ENCODE results near the gene SFR1.

Gene SFR1

GRCh38 chr10:104080762-104081161 is 41.2 kb upstream of the SFR1 start:
- no peak for TF ChIP-seq CTCF (IDR thresholded peaks at IDR 0.05; ENCODE audit: low read depth, low read length)
- H3K4me3 ChIP-seq (ENCODE audit: low read depth, low read length), result no peak overlapping the region
- no peak for DNase-seq (ENCODE audit: low read depth, low spot score)
- in situ Hi-C loops (cut with HindIII; ENCODE audit: low sequenced_read_pairs), result no loop called here

- no peak for DNase-seq (ENCODE audit: low read depth, low spot score)
- no peak for TF ChIP-seq CTCF (IDR thresholded peaks at IDR 0.05; ENCODE audit: low read depth, low read length)
- no peak overlapping the region for H3K4me3 ChIP-seq (ENCODE audit: low read depth, low read length)
- in situ Hi-C loops (cut with HindIII; ENCODE audit: low sequenced_read_pairs), result no loop called here
Observed at GRCh38 chr10:104081998-104082397, 40.0 kb upstream of the SFR1 start.

- H3K4me3 ChIP-seq (ENCODE audit: low read depth, low read length), result no peak overlapping the region
- in situ Hi-C loops (cut with HindIII; ENCODE audit: low sequenced_read_pairs), result no loop called here
- no peak for DNase-seq (ENCODE audit: low read depth, low spot score)
- no peak for TF ChIP-seq CTCF (IDR thresholded peaks at IDR 0.05; ENCODE audit: low read depth, low read length)
Observed at GRCh38 chr10:104084482-104085142, 37.4 kb upstream of the SFR1 start.

GRCh38 chr10:104085801-104086400 is 36.1 kb upstream of the SFR1 start, which contains the start of gene COL17A1:
TSS of gene COL17A1 (minus strand) at chr10:104085880. CDS start at chr10:104080673, 5,207 bp downstream.
- no peak for DNase-seq (ENCODE audit: low read depth, low spot score)
- no peak within 1 kb of the TSS for H3K4me3 ChIP-seq (ENCODE audit: low read depth, low read length)
- no peak for TF ChIP-seq CTCF (IDR thresholded peaks at IDR 0.05; ENCODE audit: low read depth, low read length)
- in situ Hi-C loops (cut with HindIII; ENCODE audit: low sequenced_read_pairs), result no loop called here

GRCh38 chr10:104088239-104088638 is 33.7 kb upstream of the SFR1 start:
- no peak for TF ChIP-seq CTCF (IDR thresholded peaks at IDR 0.05; ENCODE audit: low read depth, low read length)
- no peak overlapping the region for H3K4me3 ChIP-seq (ENCODE audit: low read depth, low read length)
- DNase-seq (ENCODE audit: low read depth, low spot score), result no peak
- in situ Hi-C loops (cut with HindIII; ENCODE audit: low sequenced_read_pairs), result no loop called here

GRCh38 chr10:104089621-104090020 is 32.4 kb upstream of the SFR1 start:
- DNase-seq (ENCODE audit: low read depth, low spot score), result no peak
- H3K4me3 ChIP-seq (ENCODE audit: low read depth, low read length), result no peak overlapping the region
- TF ChIP-seq CTCF (IDR thresholded peaks at IDR 0.05; ENCODE audit: low read depth, low read length), result no peak
- in situ Hi-C loops (cut with HindIII; ENCODE audit: low sequenced_read_pairs), result no loop called here
